ENCODE results near the gene BACH2.
"Not testable (repeated sequence)": the region's sequence is repeated elsewhere in the genome, so short reads cannot be mapped to it uniquely, and the experiment has no call there.

Gene BACH2

DNA sequence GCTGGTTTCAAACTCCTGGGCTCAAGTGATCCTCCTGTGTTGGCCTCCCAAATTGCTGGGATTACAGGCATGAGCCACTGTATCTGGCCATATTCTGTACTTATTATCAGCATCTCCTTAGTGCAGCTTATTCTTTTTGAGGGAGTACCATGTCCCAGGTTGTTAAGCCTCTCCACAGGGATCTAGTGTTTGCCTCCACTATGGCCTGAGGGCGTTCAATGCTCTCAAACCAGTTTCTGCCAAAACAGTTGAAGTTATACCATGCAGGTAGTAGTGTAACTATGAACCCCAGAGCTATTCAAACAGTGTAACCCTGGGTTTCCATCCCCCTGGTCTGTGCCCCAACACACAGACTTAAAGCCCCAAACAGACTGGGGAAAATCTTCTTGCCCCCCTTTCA is 81.7 kb downstream of the BACH2 start:
- no peak for DNase-seq (ENCODE audit: low read depth in 2 of 2)

DNA sequence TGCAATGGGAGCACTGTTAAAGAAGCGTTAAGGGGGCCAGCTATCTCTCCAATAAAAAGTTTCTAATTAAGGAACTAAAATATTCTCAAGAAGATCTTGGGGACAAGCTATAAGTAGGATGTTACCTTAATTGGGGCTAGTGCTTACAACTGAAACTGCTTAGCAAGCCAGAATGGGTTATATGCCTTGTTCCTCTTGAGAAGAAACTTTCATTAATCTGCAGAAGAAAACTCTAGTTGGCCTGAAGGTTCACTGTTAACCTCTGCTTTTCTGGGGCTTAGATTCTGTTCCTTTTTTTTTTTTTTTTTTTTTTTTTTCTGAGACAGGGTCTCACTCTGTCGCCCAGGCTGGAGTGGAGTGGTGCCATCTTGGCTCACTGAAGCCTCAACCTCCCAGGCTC is 82.2 kb downstream of the BACH2 start:
- no peak for DNase-seq (ENCODE audit: low read depth in 2 of 2)

GRCh38 chr6:90212274-90212673 is 84.4 kb downstream of the BACH2 start:
- DNase-seq (ENCODE audit: low read depth in 2 of 2), result no peak

GRCh38 chr6:90209527-90209926 is 87.1 kb downstream of the BACH2 start:
- no peak for DNase-seq (ENCODE audit: low read depth in 2 of 2)

DNA sequence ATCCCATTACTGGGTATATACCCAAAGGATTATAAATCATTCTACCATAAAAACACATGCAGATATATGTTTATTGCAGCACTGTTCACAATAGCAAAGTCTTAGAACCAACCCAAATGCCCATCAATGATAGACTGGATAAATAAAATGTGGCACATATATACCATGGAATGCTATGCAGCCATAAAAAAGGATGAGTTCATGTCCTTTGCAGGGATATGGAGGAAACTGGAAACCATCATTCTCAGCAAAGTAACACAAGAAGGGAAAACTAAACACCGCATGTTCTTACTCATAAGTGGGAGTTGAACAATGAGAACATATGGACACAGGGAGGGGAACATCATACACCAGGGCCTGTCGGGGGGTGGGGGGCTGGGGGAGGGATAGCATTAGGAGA is 88.0 kb downstream of the BACH2 start:
- not testable (repeated sequence) for DNase-seq (ENCODE audit: low read depth in 2 of 2)

GRCh38 chr6:90204327-90205056 is 92.2 kb downstream of the BACH2 start:
- DNase-seq (ENCODE audit: low read depth in 2 of 2), result no peak

GRCh38 chr6:90203672-90204071 is 93.0 kb downstream of the BACH2 start:
- DNase-seq (ENCODE audit: low read depth in 2 of 2), result no peak

DNA sequence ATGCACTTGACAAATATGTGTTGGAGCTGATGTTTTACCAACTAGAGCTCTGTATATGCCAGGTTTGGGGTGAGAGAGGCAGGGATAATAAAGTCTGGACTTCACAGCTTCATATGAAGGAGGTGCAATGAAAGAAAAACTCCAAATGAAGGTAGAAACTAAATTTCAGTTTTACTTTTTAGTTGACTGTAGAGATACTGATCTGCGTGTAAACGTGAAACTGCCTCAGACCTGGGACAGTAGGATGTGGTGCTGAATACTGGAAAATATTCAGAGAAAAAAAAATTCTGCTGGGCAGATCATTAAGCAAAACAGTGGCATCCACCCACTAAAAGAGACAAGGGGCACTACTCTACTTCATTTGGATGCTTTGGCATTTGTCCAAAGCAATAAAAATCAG is 94.5 kb downstream of the BACH2 start:
- DNase-seq (ENCODE audit: low read depth in 2 of 2), result no peak

- no peak for DNase-seq (ENCODE audit: low read depth in 2 of 2)
Observed at GRCh38 chr6:90199900-90200299, 96.7 kb downstream of the BACH2 start.

DNA sequence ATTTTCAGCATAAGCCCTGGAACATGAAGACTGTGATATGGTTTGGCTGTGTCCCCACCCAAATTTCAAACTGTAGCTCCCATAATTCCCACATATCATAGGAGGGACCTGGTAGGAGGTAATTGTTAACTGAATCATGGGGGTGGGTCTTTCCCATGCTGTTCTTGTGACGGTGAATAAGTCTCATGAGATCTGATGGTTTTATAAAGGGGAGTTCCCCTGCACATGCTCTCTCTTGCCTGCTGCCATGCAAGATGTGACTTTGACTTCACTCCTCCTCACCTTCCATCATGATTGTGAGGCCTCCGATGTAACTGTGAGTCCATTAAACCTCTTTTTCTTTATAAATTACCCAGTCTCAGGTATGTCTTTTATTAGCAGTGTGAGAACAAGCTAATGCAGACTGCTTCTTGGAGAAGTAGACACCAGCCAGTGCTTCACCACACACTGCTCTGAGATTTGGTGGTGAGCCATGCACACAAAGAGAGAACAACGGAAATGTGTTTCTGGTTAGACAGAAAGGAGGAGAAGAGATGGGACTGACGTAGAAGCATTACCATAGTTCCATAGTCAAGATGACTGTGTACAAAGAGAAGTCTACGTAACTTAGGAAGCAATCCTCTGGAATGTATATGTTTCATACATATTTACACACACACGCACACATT is 97.8 kb downstream of the BACH2 start:
- no peak for DNase-seq (ENCODE audit: low read depth in 2 of 2)

GRCh38 chr6:90197854-90198496 is 98.7 kb downstream of the BACH2 start:
- no peak for DNase-seq (ENCODE audit: low read depth in 2 of 2)

DNA sequence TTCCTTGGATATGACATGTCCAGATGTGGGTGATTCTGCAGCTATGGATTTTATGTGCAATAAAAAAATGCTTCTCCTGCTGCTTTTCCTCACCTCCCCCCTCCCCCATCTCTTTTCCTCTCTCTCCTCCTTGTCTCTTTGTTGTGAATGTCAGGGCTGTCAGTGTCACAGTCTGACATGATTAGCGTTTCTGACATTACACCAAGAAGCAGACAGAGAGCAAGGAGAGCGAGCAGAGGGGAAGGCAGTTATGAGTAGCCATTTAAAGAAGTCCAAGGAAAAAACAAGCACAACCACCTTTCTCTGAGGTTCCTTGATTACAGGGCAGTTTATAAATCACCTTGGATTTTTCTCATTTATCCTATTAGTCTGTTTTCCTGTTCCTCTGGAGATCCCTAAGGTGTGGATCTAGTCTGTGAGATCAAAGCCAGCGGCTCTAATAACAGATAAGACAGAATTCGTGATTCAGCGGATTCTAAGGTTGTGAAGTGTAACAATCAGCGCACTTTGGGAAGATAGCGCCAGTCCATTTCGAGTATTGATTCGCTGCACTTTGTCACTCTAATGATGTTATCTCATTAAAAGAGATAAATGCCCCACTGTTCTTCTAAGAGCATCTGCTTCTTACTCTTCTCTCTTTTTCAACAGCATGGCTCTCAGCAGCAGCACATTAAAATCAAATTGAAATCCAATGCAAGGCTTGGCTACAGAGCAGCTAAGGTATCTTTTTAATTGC is 101.4 kb downstream of the BACH2 start:
- no peak for DNase-seq (ENCODE audit: low read depth in 2 of 2)

DNA sequence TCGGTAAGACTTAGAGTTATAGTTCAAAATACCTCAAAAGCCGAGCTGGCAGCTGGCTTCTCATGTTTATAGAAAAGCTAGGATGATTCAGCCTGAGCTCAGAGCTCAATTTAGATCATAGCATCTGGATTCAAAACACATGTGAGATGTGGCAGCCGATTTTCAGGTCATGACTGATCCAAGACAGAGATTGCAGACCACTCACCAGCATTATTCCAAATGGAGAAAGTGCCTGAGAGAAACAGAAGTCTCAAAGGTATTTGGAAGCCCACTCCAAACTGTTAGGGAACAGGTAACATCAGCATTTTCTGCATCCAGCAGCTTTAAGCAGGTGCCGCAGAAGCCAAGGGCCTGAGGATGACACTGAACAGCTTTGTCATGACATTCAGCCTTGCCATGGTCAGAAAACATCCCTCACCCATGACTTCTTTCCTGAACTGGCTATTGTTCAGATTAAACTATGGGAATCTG is 102.2 kb downstream of the BACH2 start:
- DNase-seq (ENCODE audit: low read depth in 2 of 2), result no peak

DNA sequence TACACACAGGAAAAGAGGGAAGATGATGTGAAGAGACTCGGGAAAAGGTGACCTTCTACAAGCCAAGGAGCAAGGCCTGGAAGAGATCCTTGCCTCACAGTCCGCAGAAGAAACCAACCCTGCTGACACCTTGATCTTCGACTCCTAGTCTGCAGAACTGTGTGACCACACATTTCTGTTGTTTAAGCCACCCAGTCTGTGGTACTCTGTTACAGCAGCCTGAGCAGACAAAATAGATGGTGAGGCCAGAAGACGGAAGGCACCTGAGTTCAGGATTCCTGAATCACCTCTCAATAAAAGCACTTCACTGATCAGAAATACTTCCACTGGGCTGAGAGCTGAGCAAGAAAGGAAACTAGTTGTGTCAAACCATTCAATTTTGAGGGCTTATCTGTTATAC is 103.3 kb downstream of the BACH2 start:
- no peak for DNase-seq (ENCODE audit: low read depth in 2 of 2)

DNA sequence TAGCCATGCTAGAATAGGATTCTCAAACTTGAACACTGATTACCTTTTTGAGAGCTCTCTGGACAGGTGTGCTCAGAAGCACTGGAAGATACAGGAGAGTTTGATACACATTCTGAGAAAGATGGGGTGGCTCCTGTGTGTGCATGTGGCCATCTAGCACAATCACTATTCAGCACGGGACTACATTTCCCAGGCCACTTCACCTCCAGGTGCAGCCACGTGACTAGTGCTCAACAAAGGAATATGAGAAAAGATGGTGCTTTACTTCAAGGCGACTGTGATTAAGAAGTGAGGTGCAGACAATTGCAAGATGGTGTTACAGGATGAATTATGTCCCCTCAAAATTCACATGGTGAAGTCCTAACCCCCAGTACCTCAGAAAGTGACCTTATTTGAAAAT is 103.8 kb downstream of the BACH2 start:
- no peak for DNase-seq (ENCODE audit: low read depth in 2 of 2)

DNA sequence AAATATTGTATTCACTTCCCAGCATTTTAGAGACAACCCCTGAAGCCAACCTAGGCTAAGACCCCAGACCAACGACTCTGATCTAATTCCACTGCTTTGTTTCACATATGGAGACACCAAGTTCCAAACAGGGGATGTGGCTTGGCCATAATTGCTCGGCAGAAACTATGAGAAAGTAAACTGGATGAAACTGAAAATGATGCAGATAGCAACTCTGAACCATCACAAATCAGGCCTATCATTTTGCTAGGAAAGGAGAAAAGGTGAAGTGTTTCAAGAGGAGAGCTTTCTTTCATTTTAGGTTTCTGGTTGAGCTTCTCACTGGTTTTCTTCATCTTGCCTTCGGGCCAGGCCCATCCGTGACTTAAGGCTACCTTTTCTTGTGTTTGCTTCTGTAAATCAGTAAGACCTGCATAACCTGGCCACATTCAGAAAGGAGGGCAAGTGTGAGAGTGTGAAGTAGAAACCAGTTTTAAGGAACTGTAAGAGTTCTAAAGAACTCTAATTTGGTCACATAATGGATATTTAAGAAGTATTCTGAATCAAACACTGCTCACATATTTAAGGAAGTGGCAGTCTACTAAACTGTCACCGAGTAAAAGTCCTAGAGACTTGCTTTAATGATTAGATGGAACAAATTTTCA is 105.8 kb downstream of the BACH2 start:
- no peak for DNase-seq (ENCODE audit: low read depth in 2 of 2)

DNA sequence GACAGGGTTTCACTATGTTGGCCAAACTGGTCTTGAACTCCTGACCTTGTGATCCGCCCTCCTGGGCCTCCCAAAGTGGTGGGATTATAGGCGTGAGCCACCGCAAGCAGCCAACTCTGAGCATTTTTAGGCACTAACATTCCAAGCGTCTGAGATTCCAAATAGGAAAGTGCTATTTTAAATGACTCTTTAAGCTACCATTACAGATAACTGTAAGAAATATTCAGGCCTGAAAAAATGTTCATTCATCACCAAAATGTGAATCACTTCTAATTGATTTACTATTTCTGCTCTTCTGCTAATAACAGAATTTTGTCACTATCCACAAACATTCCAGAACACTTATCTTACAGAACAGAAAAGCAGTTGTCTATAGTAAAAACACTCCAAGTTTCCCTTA is 106.5 kb downstream of the BACH2 start:
- DNase-seq (ENCODE audit: low read depth in 2 of 2), result no peak

GRCh38 chr6:90187437-90188121 is 109.1 kb downstream of the BACH2 start:
- DNase-seq (ENCODE audit: low read depth in 2 of 2), result no peak

DNA sequence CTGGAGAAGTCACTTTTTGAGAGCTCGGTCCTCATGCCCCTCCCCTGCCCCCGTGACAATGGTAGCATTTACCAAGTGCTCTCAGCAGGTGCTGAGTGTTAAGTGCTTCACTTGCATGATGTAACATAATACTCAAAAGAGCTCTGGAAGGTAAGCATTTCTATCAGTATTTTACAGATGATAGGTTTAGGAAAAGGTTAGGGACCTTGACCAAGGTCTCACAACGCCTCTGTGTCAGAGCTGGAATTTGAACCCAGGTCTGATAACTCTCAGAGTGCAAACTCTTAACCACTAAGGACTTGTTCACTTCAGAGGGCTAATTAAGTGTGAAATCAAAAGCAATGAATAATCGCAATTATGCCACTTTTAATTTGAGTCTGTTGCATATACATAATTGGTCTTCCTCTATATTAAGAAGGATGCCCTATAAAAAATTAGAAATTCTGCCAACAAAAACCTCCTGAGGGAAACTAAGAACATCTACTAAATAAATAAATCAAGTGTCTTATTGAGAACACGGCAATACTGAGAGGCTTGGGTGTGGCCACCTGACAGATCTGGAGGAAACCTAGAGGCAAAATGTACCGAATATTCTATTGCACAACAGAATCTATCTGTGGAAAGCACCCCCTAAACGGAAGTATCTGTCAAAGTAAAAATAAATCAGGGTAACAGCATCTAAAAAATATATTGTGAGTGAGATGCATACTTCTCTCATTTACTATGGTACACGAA is 109.8 kb downstream of the BACH2 start:
- DNase-seq (ENCODE audit: low read depth in 2 of 2), result no peak

DNA sequence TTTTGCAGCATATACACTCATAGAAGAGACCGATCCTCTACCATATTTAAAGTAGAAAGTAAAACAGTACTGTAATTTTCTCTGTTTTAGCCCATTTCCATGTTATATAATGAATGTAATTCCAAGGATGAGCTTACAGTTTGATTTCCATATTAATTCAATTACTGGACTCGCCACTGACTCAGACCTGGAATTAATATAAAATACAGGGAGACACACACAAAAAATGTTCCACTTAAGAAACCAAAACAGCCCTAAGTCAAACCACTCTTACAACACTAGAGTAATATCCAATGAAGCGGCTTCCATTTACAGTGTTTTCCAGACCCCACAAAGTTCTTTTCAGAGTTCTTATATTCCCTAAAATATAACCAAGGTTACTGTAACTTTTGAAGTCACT is 110.6 kb downstream of the BACH2 start:
- no peak for DNase-seq (ENCODE audit: low read depth in 2 of 2)
